ENCODE results near the gene PPP4R4. TPM values are rescaled to one million over a fixed set of nuclear protein-coding genes. Genes with fewer than 3 reads are reported as not detected.

The PPP4R4 gene
- total RNA-seq, 1 experiment from 2014 or later: 5.5 TPM

DNA sequence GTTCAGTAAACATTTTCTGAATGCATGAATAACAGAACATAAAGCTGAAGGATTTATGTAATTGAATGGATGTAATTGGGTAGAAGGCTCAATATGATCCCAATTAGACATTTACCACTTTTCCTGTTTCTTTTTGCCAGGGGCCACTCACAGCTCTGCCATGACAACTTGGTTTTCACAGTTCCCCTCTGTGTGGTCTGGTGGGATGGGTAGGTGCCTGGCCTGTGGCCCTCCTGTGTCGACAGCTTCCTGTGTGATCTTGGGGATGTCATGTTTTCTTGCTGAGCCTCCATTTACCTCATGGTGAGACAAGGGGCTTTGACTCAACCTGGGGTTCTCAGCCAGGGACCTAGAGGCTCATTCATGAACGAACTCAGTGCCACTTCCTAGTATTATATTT is 131.5 kb downstream of the PPP4R4 start:
- BruUV-seq (replicated peaks): no TSS peak
- ATAC-seq: no peak
- DNase-seq (ENCODE audit: low read depth, low spot score): no peak
- RAD21 ChIA-PET (ENCODE audit: low non-redundant PET in 1 of 2, low total read pairs in 2 of 2, uncharacterized antibody in 2 of 2, unreplicated experiment in 2 of 2): no interaction called here
- no peak overlapping the region for H3K4me2 ChIP-seq (ENCODE audit: low read length)
- H3K27me3 ChIP-seq (ENCODE audit: insufficient read depth, low read length): no peaks in the 10 kb centered on the region
- no peak overlapping the region for H2AFZ ChIP-seq (ENCODE audit: low read depth, low read length, poor library complexity, severe bottlenecking)
- CTCF ChIA-PET: no interaction called here
- no peaks in the 10 kb centered on the region for H3K4me1 ChIP-seq (ENCODE audit: control insufficient read depth in 1 of 2, insufficient read depth in 2 of 2, low read length in 2 of 2)
- H4K20me1 ChIP-seq (ENCODE audit: insufficient read depth): no peaks in the 10 kb centered on the region
- TF ChIP-seq EZH2 (IDR thresholded peaks at IDR 0.05) (no peak), ZBTB33 (IDR thresholded peaks at IDR 0.05; ENCODE audit: extremely low read depth, insufficient replicate concordance, low read length) (no peak), CEBPB (IDR thresholded peaks at IDR 0.05; ENCODE audit: low read depth) (no peak), SP1 (IDR thresholded peaks at IDR 0.05; ENCODE audit: low read depth) (no peak)
- TF ChIP-seq, protein P1, sequence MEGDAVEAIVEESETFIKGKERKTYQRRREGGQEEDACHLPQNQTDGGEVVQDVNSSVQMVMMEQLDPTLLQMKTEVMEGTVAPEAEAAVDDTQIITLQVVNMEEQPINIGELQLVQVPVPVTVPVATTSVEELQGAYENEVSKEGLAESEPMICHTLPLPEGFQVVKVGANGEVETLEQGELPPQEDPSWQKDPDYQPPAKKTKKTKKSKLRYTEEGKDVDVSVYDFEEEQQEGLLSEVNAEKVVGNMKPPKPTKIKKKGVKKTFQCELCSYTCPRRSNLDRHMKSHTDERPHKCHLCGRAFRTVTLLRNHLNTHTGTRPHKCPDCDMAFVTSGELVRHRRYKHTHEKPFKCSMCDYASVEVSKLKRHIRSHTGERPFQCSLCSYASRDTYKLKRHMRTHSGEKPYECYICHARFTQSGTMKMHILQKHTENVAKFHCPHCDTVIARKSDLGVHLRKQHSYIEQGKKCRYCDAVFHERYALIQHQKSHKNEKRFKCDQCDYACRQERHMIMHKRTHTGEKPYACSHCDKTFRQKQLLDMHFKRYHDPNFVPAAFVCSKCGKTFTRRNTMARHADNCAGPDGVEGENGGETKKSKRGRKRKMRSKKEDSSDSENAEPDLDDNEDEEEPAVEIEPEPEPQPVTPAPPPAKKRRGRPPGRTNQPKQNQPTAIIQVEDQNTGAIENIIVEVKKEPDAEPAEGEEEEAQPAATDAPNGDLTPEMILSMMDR (IDR thresholded peaks at IDR 0.05 in 2 of 3, conservative IDR thresholded peaks at IDR 0.05 in 1 of 3; ENCODE audit: borderline replicate concordance in 1 of 3, insufficient read depth in 1 of 3, low read depth in 2 of 3, low read length in 2 of 3): no peak
- POLR2A ChIA-PET: no interaction called here
- no peak overlapping the region for H3K4me3 ChIP-seq (replicated peaks in 1 of 2; ENCODE audit: low read depth in 1 of 2, low read length in 2 of 2)
- H3K27ac ChIP-seq (ENCODE audit: low read depth, low read length): no peak overlapping the region
- no peak overlapping the region for H3K9ac ChIP-seq (ENCODE audit: low read length)
- no peaks in the 10 kb centered on the region for H3K36me3 ChIP-seq (ENCODE audit: control insufficient read depth in 1 of 2, insufficient read depth in 2 of 2, low read length in 2 of 2)
- peaks cover 0 to 14% of the 10 kb centered on the region in 2 experiments; a peak in 1 of 4 replicates for H3K9me3 ChIP-seq (ENCODE audit: control insufficient read depth in 1 of 2, insufficient read depth in 1 of 2, low read depth in 1 of 2, low read length in 2 of 2)
- intact Hi-C loops (cut with micrococcal nuclease): no loop called here
- H3K79me2 ChIP-seq (ENCODE audit: insufficient read depth, low read length): no peaks in the 10 kb centered on the region
- no peaks in the 10 kb centered on the region for H3K9me2 ChIP-seq (ENCODE audit: insufficient read depth)
